GF-D8 (cell line): ENCODE measurements around the gene TPK1.
A peak's percentile ranks its signal among the peaks of the same experiment; 100 is the strongest.

ENCODE experiments used
- DNase-seq: peaks from one replicate; lab custom pipeline; 2025; lab: John Stamatoyannopoulos, UW

TPK1 gene

GRCh38 chr7:144835652-144836544, at the start of gene TPK1:
Gene TPK1, minus strand, starts transcription at chr7:144836053. Its CDS starts 451 bp downstream, at chr7:144835602.
- DNase-seq = peak; percentile 93

DNA sequence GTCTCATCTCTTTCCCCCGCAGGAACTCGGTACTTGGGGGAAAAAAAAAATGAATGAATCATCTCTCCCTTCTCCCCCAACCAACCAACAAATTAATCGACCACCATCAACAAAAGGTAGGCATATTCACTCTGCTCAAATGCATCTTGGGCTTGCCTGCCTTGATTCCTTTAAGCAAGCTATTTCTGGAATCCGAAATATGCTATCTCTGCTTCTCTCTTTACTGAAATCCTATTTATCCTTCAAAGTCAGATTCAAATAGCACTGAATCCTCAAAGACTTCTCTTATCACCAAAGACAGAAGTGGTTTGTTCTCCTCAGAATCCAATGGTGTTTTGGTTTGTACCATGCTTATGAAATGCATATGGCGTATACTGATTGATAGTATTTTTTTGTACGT, 49.6 kb upstream of the TPK1 start:
- no peak for DNase-seq

DNA sequence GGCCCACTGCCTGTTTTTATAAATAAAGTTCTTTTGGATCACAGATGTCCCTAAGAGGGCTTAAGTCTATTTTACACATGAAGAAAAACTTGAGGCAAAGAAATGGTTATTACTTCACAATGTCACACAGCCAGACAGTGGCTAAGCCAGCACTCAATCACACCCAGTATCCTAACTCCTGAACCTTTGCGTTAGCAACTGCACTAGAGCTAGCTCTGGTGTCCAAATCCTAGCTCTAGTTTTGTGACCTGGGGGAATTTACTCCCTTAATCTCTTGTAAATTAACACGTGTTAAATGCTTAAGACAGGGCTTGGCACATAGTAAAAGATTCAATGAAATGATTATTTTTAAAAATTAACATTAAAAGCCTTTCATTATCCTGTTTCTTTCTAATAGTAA, 49.0 kb upstream of the TPK1 start:
- DNase-seq = no peak

DNA sequence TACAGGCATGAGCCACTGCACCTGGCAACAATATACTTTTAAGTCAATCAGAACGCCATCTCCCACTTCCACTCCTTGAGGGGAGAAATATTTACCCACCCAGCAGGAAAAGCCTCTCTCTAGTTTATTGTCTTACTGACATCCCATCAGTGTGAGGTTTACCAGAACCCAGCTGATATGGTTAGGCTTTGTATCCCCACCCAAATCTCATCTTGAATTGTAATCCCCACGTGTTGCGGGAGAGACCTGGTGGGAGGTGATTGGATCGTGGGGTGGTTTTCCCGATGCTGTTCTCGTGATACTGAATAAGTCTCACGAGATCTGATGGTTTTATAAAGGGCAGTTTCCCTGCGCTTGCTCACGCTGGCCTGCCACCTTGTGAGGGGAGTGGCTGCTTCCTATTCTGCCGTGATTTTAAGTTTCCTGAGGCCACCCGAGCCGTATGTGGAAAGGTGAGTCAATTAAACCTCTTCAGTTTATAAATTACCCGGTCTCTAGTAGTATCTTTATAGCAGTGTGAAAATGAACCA, 37.5 kb upstream of the TPK1 start:
- DNase-seq = no peak

DNA sequence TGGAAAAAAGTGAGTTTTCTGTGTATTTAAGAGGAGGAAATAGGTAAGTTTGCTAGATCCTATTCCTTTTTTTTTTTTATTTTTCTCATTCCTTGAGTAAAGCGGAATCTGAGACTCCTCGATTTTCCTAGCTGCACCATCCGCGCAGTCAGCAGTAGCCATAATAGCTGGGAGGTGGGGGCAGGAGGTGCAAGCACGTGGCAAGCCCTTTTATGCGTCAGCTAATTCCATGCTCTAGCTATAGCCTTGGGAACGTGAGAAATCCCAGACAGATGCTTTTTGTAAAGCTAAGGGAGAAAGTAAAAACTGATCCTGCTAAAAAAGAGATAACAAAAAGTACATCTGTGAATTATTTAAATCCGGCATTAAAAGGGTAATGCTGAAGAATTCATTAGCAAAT, 33.2 kb upstream of the TPK1 start:
- DNase-seq = no peak

- no peak for DNase-seq
These were observed 30.3 kb upstream of the TPK1 start for GRCh38 chr7:144866189-144866588.

GRCh38 chr7:144863320-144863647, 27.4 kb upstream of the TPK1 start:
- DNase-seq = no peak

DNA sequence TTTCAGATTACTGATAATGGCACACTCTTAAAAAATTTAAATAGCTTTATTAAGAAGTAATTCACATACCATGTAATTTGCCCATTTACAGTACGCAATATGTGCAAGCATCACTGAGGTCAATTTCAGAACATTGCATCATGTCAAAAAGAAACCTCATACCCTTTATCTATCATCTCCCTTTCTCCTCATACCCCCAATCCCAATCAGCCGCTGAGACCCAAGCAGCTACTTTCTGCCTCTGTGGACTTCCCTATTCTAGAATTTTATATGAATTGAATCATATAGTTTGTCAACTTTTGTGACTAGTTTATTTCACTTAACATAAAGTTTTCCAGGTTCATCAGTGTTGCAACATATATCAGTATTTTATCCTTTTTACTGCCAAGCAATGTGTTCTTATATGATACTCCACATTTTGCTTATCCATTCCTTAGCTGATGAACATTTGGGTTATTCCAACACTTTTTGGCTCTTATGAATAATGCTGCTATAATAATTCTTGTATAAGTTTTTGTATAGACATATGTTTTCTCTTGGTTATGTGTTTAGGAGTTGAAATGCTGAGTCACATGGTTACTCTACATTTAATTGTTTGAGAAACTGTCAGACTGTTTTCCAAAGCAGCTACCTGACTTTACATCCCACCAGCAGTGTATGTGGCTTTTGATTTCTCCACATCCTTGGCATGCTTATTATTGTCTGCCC, 26.9 kb upstream of the TPK1 start:
- DNase-seq = no peak

DNA sequence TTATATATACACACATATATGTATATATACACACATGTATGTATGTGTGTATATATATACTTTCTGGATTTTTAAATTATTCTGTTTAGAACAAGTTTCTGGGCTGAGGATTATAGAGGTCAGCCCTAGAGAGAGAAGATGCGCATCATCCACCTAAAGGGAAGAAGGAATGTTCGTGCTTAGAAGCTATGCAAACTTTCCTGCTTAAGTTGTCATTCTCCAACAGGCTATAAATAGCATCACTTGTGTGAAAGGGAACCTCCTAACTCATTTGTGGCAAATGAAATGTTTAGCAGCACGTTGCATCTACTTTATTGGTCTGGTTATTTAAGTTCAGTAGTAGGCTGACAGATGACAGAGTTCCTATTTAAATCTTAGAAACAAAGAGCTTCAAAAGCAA, 23.9 kb upstream of the TPK1 start:
- no peak for DNase-seq

DNA sequence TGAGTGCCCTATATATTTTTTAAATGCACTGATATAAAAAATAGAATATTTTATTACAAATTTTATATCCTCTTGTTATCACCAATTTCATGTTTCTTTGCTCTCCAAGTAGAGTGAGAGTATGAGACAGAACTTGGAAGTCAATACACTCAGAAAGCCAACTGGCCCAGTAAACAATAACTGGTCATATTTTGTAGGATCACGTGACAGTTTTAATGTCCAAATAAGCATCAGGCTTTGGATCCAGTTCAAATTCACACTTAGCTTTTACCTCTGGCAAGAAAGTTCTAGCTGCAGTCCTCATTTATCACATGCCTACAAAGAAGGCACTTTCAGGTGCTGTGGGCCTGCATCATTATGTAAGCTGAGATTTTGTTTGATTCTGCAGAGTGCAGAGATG, 21.6 kb upstream of the TPK1 start:
- no peak for DNase-seq

DNA sequence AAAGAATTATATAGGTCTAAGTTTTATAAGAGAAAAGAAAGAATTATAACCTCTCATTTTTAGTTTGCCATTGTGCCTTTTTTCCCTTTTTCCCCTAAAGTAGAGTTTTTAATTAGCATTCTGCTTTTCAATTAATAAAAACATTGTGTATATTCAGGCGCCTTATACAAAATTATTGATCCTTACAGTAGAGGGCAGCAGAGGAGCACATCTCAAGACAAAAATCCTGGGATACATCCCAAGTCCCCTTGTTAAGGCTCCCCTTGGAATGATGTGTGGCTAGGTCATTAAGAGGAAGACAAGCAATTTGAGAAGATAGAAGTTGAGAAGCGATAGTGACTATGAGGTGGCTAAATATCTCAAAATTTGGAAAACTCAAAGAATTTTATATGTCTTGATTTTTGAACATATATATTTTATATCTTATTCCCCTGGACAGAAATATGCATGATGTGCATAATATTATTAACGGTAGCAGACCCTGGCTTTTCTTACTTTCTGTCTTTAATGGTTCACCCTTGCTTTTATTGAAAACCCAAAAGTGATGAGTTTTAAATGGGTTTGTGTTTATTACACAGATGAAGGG, 19.1 kb upstream of the TPK1 start:
- no peak for DNase-seq

DNA sequence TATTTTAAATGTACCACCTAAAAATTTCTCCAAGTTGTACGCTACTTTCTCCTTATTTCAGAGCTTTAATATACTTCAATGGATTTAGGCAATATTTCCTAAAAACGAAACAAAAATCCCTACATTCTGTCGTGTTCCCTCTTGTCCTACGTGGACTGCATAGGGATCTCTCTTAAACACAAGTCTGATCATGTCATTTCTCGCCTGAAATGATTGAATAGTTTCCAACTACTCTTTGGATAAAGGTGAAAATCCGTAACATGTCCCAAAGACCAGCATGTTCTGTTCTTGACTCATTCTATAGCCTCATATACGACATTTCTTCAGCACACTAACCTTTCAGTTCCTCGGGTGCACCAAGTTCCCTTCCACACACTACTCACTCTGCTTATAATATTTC, 17.7 kb upstream of the TPK1 start:
- no peak for DNase-seq

- DNase-seq = no peak
These were observed 12.2 kb upstream of the TPK1 start for GRCh38 chr7:144848078-144848477.

- DNase-seq = peak; percentile 96
These were observed 6.6 kb upstream of the TPK1 start for GRCh38 chr7:144842377-144842851.

- DNase-seq = no peak
These were observed 641 bp upstream of the TPK1 start for GRCh38 chr7:144836545-144836842.

- peak; percentile 63 for DNase-seq
These were observed 670 bp downstream of the TPK1 start for GRCh38 chr7:144835155-144835611.

GRCh38 chr7:144834641-144835144, 1.2 kb downstream of the TPK1 start:
- DNase-seq = peak; percentile 65

DNA sequence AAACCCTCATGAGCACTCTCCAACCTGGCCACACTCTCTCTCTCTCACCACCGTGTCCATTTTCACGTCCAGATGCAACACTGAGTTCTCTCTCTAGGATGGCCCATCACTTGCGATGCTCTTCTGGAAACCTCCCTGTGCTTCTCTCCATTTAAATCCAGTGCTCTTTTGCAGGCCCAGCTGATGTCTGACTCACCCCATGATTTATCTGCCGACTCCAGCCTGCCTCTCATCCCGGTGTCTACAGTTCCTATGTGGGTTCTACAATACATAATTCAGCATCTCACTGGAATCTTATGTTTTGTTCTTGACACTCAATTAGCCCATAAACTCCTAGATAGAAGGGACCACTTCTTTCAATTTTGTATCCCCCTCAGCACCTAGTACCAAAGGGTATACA, 5.0 kb downstream of the TPK1 start:
- no peak for DNase-seq

DNA sequence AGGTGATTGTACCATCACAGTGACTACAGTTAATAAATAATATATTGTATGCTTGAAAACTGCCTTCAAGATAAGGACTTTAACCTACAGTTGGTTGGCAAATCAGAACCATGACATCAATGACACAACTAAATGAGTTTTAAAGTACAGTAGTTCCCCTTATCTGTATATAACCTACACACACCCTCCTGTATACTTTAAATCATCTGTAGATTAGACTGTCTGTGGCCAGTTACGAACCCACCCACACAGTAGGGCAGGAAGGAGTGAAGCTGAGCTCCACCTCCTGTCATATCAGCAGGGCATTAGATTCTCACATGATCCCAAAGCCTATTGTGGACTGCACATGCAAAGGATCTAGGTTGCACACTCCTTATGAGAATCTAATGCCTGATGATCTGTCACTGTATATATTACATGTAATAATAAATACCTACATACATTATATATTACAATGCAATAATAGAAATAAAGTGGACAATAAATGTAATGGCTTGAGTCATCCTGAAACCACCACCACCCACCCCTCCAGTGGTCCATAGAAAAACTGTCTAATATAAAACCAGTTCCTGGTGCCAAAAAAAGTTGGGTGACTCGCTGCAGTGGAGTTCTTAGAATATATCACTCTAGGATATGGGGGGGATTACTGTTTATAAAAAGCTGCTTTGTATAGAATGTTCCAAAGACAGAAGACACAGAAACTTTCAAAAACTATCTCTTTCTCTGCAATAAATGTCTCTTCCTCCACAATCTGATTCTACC, 5.6 kb downstream of the TPK1 start:
- no peak for DNase-seq

GRCh38 chr7:144827621-144828020, 8.2 kb downstream of the TPK1 start:
- DNase-seq = no peak

GRCh38 chr7:144826208-144826607, 9.6 kb downstream of the TPK1 start:
- DNase-seq = no peak

GRCh38 chr7:144824360-144824759, 11.5 kb downstream of the TPK1 start:
- DNase-seq = no peak
